ENCODE results near the gene LHX3. TPM values are rescaled to one million over a fixed set of nuclear protein-coding genes. Genes with fewer than 3 reads are reported as not detected.

Gene LHX3
- total and polyA plus RNA-seq, 2 of the 8 experiments (the other 6 are each of a cell fraction or from before 2014, with no cell fraction given), result 0.02 TPM; not detected in 1

- CTCF ChIA-PET (ENCODE audit: partially characterized antibody), result interaction anchor here (0.9 to 3.5 kb wide), 4 partner anchors 11 to 48 kb away, joined by 3 to 18 read pairs (median 4); no protein-coding TSS in a partner anchor
- 87% methylated on average over 7 of the region's 7 CpGs; no CpG with 5 or more reads in 1 of the 2 experiments for whole genome bisulfite sequencing, 2 experiments (ENCODE audit: extremely low coverage in 1 of 2, insufficient coverage in 1 of 2, insufficient read length in 1 of 2, insufficient replicate concordance in 2 of 2, low coverage in 1 of 2, low lambda C conversion rate in 2 of 2, missing lambda C conversion rate in 1 of 2)
Observed at GRCh38 chr9:136190237-136190601, 14.7 kb downstream of the LHX3 start.

More at GRCh38 chr9:136190237-136190601, 14.7 kb downstream of the LHX3 start:
- peaks cover 3% of the 10 kb centered on the region; the same call in 1 of the 2 replicates for H3K23me2 ChIP-seq (ENCODE audit: low read depth, low read length)
- H3K23ac ChIP-seq (ENCODE audit: insufficient read length), result no peak overlapping the region
- no peak overlapping the region for H4K5ac ChIP-seq (ENCODE audit: insufficient read length, low read depth, low read length)
- H3K56ac ChIP-seq (replicated peaks; ENCODE audit: insufficient read length, low read depth, low read length), result no peak overlapping the region
- FAIRE-seq (no peak), DNase-seq (ENCODE audit: low read depth in 1 of 2, low spot score in 2 of 2) (no peak)
- no peak overlapping the region for H3K4me2 ChIP-seq (ENCODE audit: insufficient read depth in 1 of 2, low read depth in 2 of 2, low read length in 2 of 2)
- no peak overlapping the region for H3K27ac ChIP-seq (ENCODE audit: low read depth, low read length)
- H3K9ac ChIP-seq (replicated peaks in 1 of 4; ENCODE audit: extremely low read depth in 1 of 4, low read depth in 3 of 4, low read length in 3 of 4), result no peak overlapping the region
- H2AK5ac ChIP-seq (ENCODE audit: low read depth, low read length), result peak overlapping the region; percentile 48
- no peak overlapping the region for H3K18ac ChIP-seq (ENCODE audit: extremely low read depth, low read length)
- no peak overlapping the region; the same call in 1 of the 2 replicates for H2BK5ac ChIP-seq (ENCODE audit: low read depth, low read length)
- no peak overlapping the region for H2AFZ ChIP-seq (ENCODE audit: low read length)
- H4K91ac ChIP-seq (replicated peaks; ENCODE audit: insufficient read length, low read length), result no peak overlapping the region
- no peaks in the 10 kb centered on the region for H3K79me1 ChIP-seq (ENCODE audit: low read depth, low read length)
- peaks cover 0 to 13% (median 7%) of the 10 kb centered on the region in 4 experiments; a peak in 5 of 7 replicates for H3K4me1 ChIP-seq (replicated peaks in 1 of 4; ENCODE audit: control insufficient read depth in 3 of 4, insufficient read depth in 4 of 4, low read length in 3 of 4)
- peak overlapping the region; percentile 39; the same call in 1 of the 2 replicates for H2BK12ac ChIP-seq (ENCODE audit: low read depth, low read length)
- H4K8ac ChIP-seq (ENCODE audit: extremely low read depth, insufficient read depth, low read length), result no peak overlapping the region
- TF ChIP-seq SP1 (IDR thresholded peaks at IDR 0.05; ENCODE audit: low read depth, low read length) (no peak), SIX5 (IDR thresholded peaks at IDR 0.05; ENCODE audit: low read depth, low read length) (no peak), E2F6 (IDR thresholded peaks at IDR 0.05) (no peak), CREB1 (IDR thresholded peaks at IDR 0.05) (no peak), ATF2 (IDR thresholded peaks at IDR 0.05; ENCODE audit: low read length) (no peak), SRF (IDR thresholded peaks at IDR 0.05; ENCODE audit: low read depth, low read length) (no peak), CHD2 (IDR thresholded peaks at IDR 0.05; ENCODE audit: low read length) (no peak)
- no peaks in the 10 kb centered on the region for H3K9me3 ChIP-seq (ENCODE audit: insufficient read depth in 2 of 2, low read depth in 1 of 2, low read length in 1 of 2)
- no peak overlapping the region for H2BK120ac ChIP-seq (replicated peaks; ENCODE audit: low read depth, low read length)
- POLR2A ChIA-PET (ENCODE audit: partially characterized antibody), result interaction anchor here (1.1 kb wide), 1 partner anchor 52 kb away, joined by 3 read pairs; no protein-coding TSS in a partner anchor
- H3K79me2 ChIP-seq (ENCODE audit: control insufficient read depth in 1 of 2, insufficient read depth in 2 of 2, low read length in 2 of 2), result no peaks in the 10 kb centered on the region
- no peak overlapping the region for H3K4ac ChIP-seq (replicated peaks; ENCODE audit: insufficient read length, low read depth, low read length)
- H3K27me3 ChIP-seq (replicated peaks in 1 of 4; ENCODE audit: control insufficient read depth in 3 of 4, extremely low read depth in 1 of 4, insufficient read depth in 3 of 4, low read length in 3 of 4), result peaks cover 36 to 55% (median 52%) of the 10 kb centered on the region in 4 experiments
- 0 out of 2 replicates have a peak overlapping the region, but pooled peaks have one; percentile 88 for H2BK15ac ChIP-seq (ENCODE audit: low read length)
- no peak overlapping the region for H3K4me3 ChIP-seq (ENCODE audit: extremely low read depth in 1 of 4, insufficient read depth in 2 of 4, low read depth in 3 of 4, low read length in 4 of 4)
- peak overlapping the region; percentile 86 for H2BK20ac ChIP-seq (ENCODE audit: low read length)
- H4K20me1 ChIP-seq (replicated peaks in 1 of 2; ENCODE audit: control insufficient read depth in 1 of 2, insufficient read depth in 2 of 2, low read length in 2 of 2), result peaks cover 2 to 6% of the 10 kb centered on the region in 2 experiments
- H3K14ac ChIP-seq (ENCODE audit: insufficient read length), result no peak overlapping the region
- peaks cover 0 to 7% (median 0%) of the 10 kb centered on the region in 4 experiments; a peak in 1 of 8 replicates for H3K36me3 ChIP-seq (ENCODE audit: control insufficient read depth in 2 of 4, insufficient read depth in 4 of 4, low read length in 3 of 4)

Measured in H1 (cell line).